Rectal smooth muscle tissue (tissue), 1 donor: ENCODE data around the gene NKAIN4.

Source experiments
- H3K27ac ChIP-seq: one replicate; pipeline ENCODE4 v1.7.0; 2013; ENCODE audit warnings: low read depth, low read length, inconsistent platforms
- H3K27me3 ChIP-seq: one replicate; pipeline ENCODE4 v1.7.0; 2013; ENCODE audit warnings: low read length; ENCODE audit not compliant: control insufficient read depth, insufficient read depth
- H3K36me3 ChIP-seq: one replicate; pipeline ENCODE4 v1.7.0; 2013; ENCODE audit warnings: low read length; ENCODE audit not compliant: control insufficient read depth, insufficient read depth
- H3K4me1 ChIP-seq: one replicate; pipeline ENCODE4 v1.7.0; 2013; ENCODE audit warnings: low read length; ENCODE audit not compliant: control insufficient read depth, insufficient read depth
- H3K4me3 ChIP-seq: one replicate; pipeline ENCODE4 v1.7.0; 2013; ENCODE audit warnings: low read length
- H3K9ac ChIP-seq: one replicate; pipeline ENCODE4 v1.7.0; 2013; ENCODE audit warnings: low read length

NKAIN4 gene

GRCh38 chr20:63244468-63244867 lies 9.8 kb downstream of the NKAIN4 start:
- peaks cover 3% of the 10 kb centered on the region for H3K27me3 ChIP-seq
- H3K9ac ChIP-seq: no peak overlapping the region
- H3K4me3 ChIP-seq: no peak overlapping the region
- H3K27ac ChIP-seq: no peak overlapping the region
- H3K36me3 ChIP-seq: no peaks in the 10 kb centered on the region
- no peaks in the 10 kb centered on the region for H3K4me1 ChIP-seq

- no peak overlapping the region for H3K4me3 ChIP-seq
- peaks cover 3% of the 10 kb centered on the region for H3K27me3 ChIP-seq
- no peak overlapping the region for H3K27ac ChIP-seq
- H3K36me3 ChIP-seq: no peaks in the 10 kb centered on the region
- no peak overlapping the region for H3K9ac ChIP-seq
- H3K4me1 ChIP-seq: no peaks in the 10 kb centered on the region
Measured at GRCh38 chr20:63243604-63244247, 10.5 kb downstream of the NKAIN4 start.

GRCh38 chr20:63242736-63243135 lies 11.5 kb downstream of the NKAIN4 start:
- Histone ChIP-seq H3K36me3 (no peaks in the 10 kb centered on the region), H3K27ac (no peak overlapping the region), H3K4me1 (no peaks in the 10 kb centered on the region), H3K27me3 (peaks cover under 1% of the 10 kb centered on the region), H3K9ac (no peak overlapping the region), H3K4me3 (no peak overlapping the region)

GRCh38 chr20:63241272-63241671 lies 13.0 kb downstream of the NKAIN4 start:
- Histone ChIP-seq H3K27ac (no peak overlapping the region), H3K4me3 (no peak overlapping the region), H3K36me3 (no peaks in the 10 kb centered on the region), H3K9ac (no peak overlapping the region), H3K4me1 (no peaks in the 10 kb centered on the region), H3K27me3 (no peaks in the 10 kb centered on the region)

GRCh38 chr20:63240004-63240403 lies 14.3 kb downstream of the NKAIN4 start:
- Histone ChIP-seq H3K4me1 (no peaks in the 10 kb centered on the region), H3K9ac (no peak overlapping the region), H3K36me3 (no peaks in the 10 kb centered on the region), H3K27me3 (no peaks in the 10 kb centered on the region), H3K27ac (no peak overlapping the region), H3K4me3 (no peak overlapping the region)

GRCh38 chr20:63239431-63239830 lies 14.8 kb downstream of the NKAIN4 start:
- Histone ChIP-seq H3K4me1 (no peaks in the 10 kb centered on the region), H3K4me3 (no peak overlapping the region), H3K9ac (no peak overlapping the region), H3K27me3 (no peaks in the 10 kb centered on the region), H3K36me3 (no peaks in the 10 kb centered on the region), H3K27ac (no peak overlapping the region)

- H3K27me3 ChIP-seq: no peaks in the 10 kb centered on the region
- H3K27ac ChIP-seq: no peak overlapping the region
- H3K36me3 ChIP-seq: no peaks in the 10 kb centered on the region
- no peak overlapping the region for H3K9ac ChIP-seq
- no peak overlapping the region for H3K4me3 ChIP-seq
- no peaks in the 10 kb centered on the region for H3K4me1 ChIP-seq
Measured at GRCh38 chr20:63238514-63239125, 15.6 kb downstream of the NKAIN4 start.

GRCh38 chr20:63238031-63238430 lies 16.2 kb downstream of the NKAIN4 start:
- no peak overlapping the region for H3K27ac ChIP-seq
- H3K27me3 ChIP-seq: no peaks in the 10 kb centered on the region
- H3K9ac ChIP-seq: no peak overlapping the region

GRCh38 chr20:63236116-63236837 lies 18.0 kb downstream of the NKAIN4 start:
- no peak overlapping the region for H3K27ac ChIP-seq
- H3K27me3 ChIP-seq: no peaks in the 10 kb centered on the region
- no peaks in the 10 kb centered on the region for H3K4me1 ChIP-seq
- no peak overlapping the region for H3K4me3 ChIP-seq
- no peak overlapping the region for H3K9ac ChIP-seq
- no peaks in the 10 kb centered on the region for H3K36me3 ChIP-seq

More at GRCh38 chr20:63238031-63238430, 16.2 kb downstream of the NKAIN4 start:
- Histone ChIP-seq H3K4me1 (no peaks in the 10 kb centered on the region), H3K4me3 (no peak overlapping the region), H3K36me3 (no peaks in the 10 kb centered on the region)

GRCh38 chr20:63235399-63235983 lies 18.8 kb downstream of the NKAIN4 start, which contains the start of gene BIRC7:
Gene BIRC7 (plus strand): TSS chr20:63235905. CDS start chr20:63236097, 192 bp downstream.
- Histone ChIP-seq H3K27me3 (no peaks in the 10 kb centered on the region), H3K27ac (no peak within 1 kb of the TSS), H3K4me1 (no peaks in the 10 kb centered on the region), H3K36me3 (no peaks in the 10 kb centered on the region), H3K4me3 (no peak within 1 kb of the TSS), H3K9ac (no peak within 1 kb of the TSS)

- H3K4me3 ChIP-seq: no peak overlapping the region
- H3K36me3 ChIP-seq: no peaks in the 10 kb centered on the region
- H3K27me3 ChIP-seq: no peaks in the 10 kb centered on the region
- no peak overlapping the region for H3K27ac ChIP-seq
- no peak overlapping the region for H3K9ac ChIP-seq
- no peaks in the 10 kb centered on the region for H3K4me1 ChIP-seq
Measured at GRCh38 chr20:63234693-63235398, 19.4 kb downstream of the NKAIN4 start.

GRCh38 chr20:63233924-63234323 lies 20.3 kb downstream of the NKAIN4 start:
- no peak overlapping the region for H3K27ac ChIP-seq
- H3K36me3 ChIP-seq: no peaks in the 10 kb centered on the region
- H3K4me3 ChIP-seq: no peak overlapping the region
- H3K4me1 ChIP-seq: no peaks in the 10 kb centered on the region
- H3K27me3 ChIP-seq: no peaks in the 10 kb centered on the region
- no peak overlapping the region for H3K9ac ChIP-seq
